Neural cell (in vitro differentiated cells): Measurements from ENCODE around the gene IDI2. TPM values are rescaled to one million over a fixed set of nuclear protein-coding genes. Genes with fewer than 3 reads are reported as not detected.

Experiments used
- H2AFZ ChIP-seq: fragments of 200-600, 300-800 bp; sonication (generic), shearing (Covaris generic); 2 replicates; pipeline ENCODE4 v1.6.0; 2014; ENCODE audit warnings: low read depth, mild to moderate bottlenecking, antibody characterized with exemption, low read length, moderate library complexity
- H3F3A ChIP-seq: fragments of 200-600 bp; shearing (Covaris generic); 2 replicates; pipeline ENCODE4 v1.6.1; 2016; ENCODE audit warnings: mild to moderate bottlenecking, moderate library complexity, mixed read lengths, antibody characterized with exemption, low read length; ENCODE audit not compliant: insufficient read depth, poor library complexity, severe bottlenecking
- H3K27ac ChIP-seq: fragments of 200-600, 300-800 bp; sonication (generic), shearing (Covaris generic); 2 replicates; pipeline ENCODE4 v1.5.1; 2014; ENCODE audit warnings: mild to moderate bottlenecking, low read length, moderate library complexity
- H3K27me3 ChIP-seq: fragments of 300-800, 200-600 bp; sonication (generic), shearing (Covaris generic); 2 replicates; pipeline ENCODE4 v1.6.0; 2014; ENCODE audit warnings: mild to moderate bottlenecking, low read depth, low read length, moderate library complexity; ENCODE audit not compliant: insufficient read depth
- H3K36me3 ChIP-seq: fragments of 300-800, 200-600 bp; sonication (generic), shearing (Covaris generic); 2 replicates; pipeline ENCODE4 v1.5.1; 2014; ENCODE audit warnings: mild to moderate bottlenecking, antibody characterized with exemption, low read length, moderate library complexity; ENCODE audit not compliant: insufficient read depth
- H3K4me2 ChIP-seq: fragments of 300-800, 200-600 bp; sonication (generic), shearing (Covaris generic); 2 replicates; pipeline ENCODE4 v1.6.0; 2014; ENCODE audit warnings: mild to moderate bottlenecking, low read length
- H3K4me3 ChIP-seq: fragments of 300-800, 200-600 bp; sonication (generic), shearing (Covaris generic); 2 replicates; pipeline ENCODE4 v1.5.1; 2014; ENCODE audit warnings: mild to moderate bottlenecking, low read length, moderate library complexity
- H3K79me2 ChIP-seq: fragments of 200-600 bp; shearing (Covaris generic); replicated peaks from 2 replicates; pipeline ENCODE4 v1.6.0; 2014; ENCODE audit warnings: mild to moderate bottlenecking, low read length, moderate library complexity; ENCODE audit not compliant: insufficient read depth
- H3K9ac ChIP-seq: fragments of 300-800, 200-600 bp; sonication (generic), shearing (Covaris generic); 2 replicates; pipeline ENCODE4 v1.6.1; 2016; ENCODE audit warnings: mild to moderate bottlenecking, low read length, mixed read lengths
- H3K9me2 ChIP-seq: fragments of 200-600 bp; shearing (Covaris generic); 2 replicates; pipeline ENCODE4 v1.6.1; 2016; ENCODE audit warnings: mild to moderate bottlenecking, low read length, mixed read lengths; ENCODE audit not compliant: insufficient read depth
- H3K9me3 ChIP-seq: fragments of 200-600, 300-800 bp; sonication (generic), shearing (Covaris generic); 2 replicates; pipeline ENCODE4 v1.6.1; 2016; ENCODE audit warnings: mild to moderate bottlenecking, mixed run types, low read length, moderate library complexity, mixed read lengths
- H4K20me1 ChIP-seq: fragments of 200-600 bp; shearing (Covaris generic); 2 replicates; pipeline ENCODE4 v1.6.1; 2016; ENCODE audit warnings: mild to moderate bottlenecking, mixed run types; ENCODE audit not compliant: insufficient read depth
- EP300 ChIP-seq: fragments of 450-650 bp; conservative IDR thresholded peaks from 2 replicates; pipeline ENCODE4 v1.6.1; 2014; ENCODE audit warnings: antibody characterized with exemption, mild to moderate bottlenecking, moderate library complexity; ENCODE audit not compliant: poor library complexity, severe bottlenecking
- EZH2 ChIP-seq: fragments of 200-600, 300-800 bp; shearing (Covaris generic), sonication (generic); IDR thresholded peaks from 2 replicates; pipeline ENCODE4 v1.6.1; 2014; ENCODE audit warnings: antibody characterized with exemption, low read length, borderline replicate concordance, mild to moderate bottlenecking; ENCODE audit not compliant: insufficient read depth, poor library complexity, severe bottlenecking
- MXI1 ChIP-seq: fragments of 450-650 bp; conservative IDR thresholded peaks from 2 replicates; pipeline ENCODE4 v1.6.1; 2014; ENCODE audit warnings: antibody characterized with exemption, mild to moderate bottlenecking; ENCODE audit not compliant: poor library complexity, severe bottlenecking
- POLR2AphosphoS5 ChIP-seq: IDR thresholded peaks from 2 replicates; pipeline ENCODE4 v1.6.1; 2012
- RAD21 ChIP-seq: fragments of 450-650 bp; conservative IDR thresholded peaks from 2 replicates; pipeline ENCODE4 v1.6.1; 2014; ENCODE audit warnings: antibody characterized with exemption, mild to moderate bottlenecking, moderate library complexity
- SMC3 ChIP-seq: fragments of 450-650 bp; conservative IDR thresholded peaks from 2 replicates; pipeline ENCODE4 v1.6.1; 2014; ENCODE audit warnings: antibody characterized with exemption, mild to moderate bottlenecking, moderate library complexity; ENCODE audit not compliant: poor library complexity
- TAF1 ChIP-seq: IDR thresholded peaks from 2 replicates; pipeline ENCODE4 v1.6.1; 2012; ENCODE audit warnings: low read depth
- polyA plus RNA-seq: library from polyadenylated mRNA; depleted of rRNA; stranded (reverse); fragments of >200 nt; gene quantifications from 2 replicates; pipeline ENCODE4 v1.2.3, GENCODE V29; 2014
- TF ChIP-seq, protein P1 (sequence below): fragments of 450-650 bp; IDR thresholded peaks from 2 replicates; pipeline ENCODE4 v1.5.1; 2014; ENCODE audit warnings: antibody characterized with exemption, mild to moderate bottlenecking, moderate library complexity; ENCODE audit not compliant: poor library complexity, severe bottlenecking
- TF ChIP-seq, protein P2 (sequence below): IDR thresholded peaks from 2 replicates; pipeline ENCODE4 v1.6.1; 2012; ENCODE audit warnings: borderline replicate concordance

The IDI2 gene
- polyA plus RNA-seq, 1 donor from 2014 or later = 0.24 TPM

DNA sequence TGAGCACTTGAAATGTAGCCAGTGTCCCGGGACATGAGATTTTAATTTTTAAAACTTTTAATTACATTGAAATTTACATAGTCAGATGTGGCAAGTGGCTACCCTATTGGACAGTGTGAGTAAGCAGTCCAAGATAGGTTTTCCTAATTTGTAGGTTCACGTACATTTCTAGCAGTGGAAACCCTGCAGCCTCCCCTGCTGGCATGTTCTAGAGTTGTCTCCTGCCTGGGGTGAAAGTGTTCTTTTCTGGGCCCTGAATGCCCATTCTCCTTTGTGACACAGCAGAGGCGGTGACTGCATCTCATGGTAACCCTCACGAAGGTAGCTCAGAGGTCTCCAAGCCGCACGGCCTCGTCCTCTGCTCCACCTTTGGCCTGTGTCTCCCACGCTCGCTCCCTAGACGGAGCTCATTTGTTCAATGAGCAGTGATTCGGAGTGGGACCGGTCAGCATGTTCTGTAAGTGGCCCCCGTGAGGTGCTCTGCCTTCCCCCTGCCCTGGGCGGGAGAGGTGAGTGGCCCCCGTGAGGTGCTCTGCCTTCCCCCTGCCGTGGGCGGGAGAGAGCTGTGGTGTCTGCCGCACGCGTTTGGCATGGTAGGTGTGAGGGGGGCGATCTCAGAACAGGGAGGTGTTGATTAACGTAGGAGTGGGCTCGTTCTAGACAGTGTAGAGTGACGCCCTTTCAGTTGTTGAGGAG is 48.5 kb upstream of the IDI2 start:
- Histone ChIP-seq H4K20me1 (no peaks in the 10 kb centered on the region), H3K27me3 (no peaks in the 10 kb centered on the region), H3K27ac (no peak overlapping the region), H3K36me3 (peaks cover 3% of the 10 kb centered on the region), H3K4me2 (no peak overlapping the region), H3K4me3 (no peak overlapping the region), H3K79me2 (no peaks in the 10 kb centered on the region), H2AFZ (no peak overlapping the region), H3K9me3 (no peaks in the 10 kb centered on the region), H3K9ac (no peak overlapping the region), H3K9me2 (no peaks in the 10 kb centered on the region), H3F3A (no peaks in the 10 kb centered on the region)
- no peak for TF ChIP-seq MXI1
- no peak for TF ChIP-seq POLR2AphosphoS5
- TF ChIP-seq RAD21 = no peak
- no peak for TF ChIP-seq SMC3
- TF ChIP-seq, protein P1, sequence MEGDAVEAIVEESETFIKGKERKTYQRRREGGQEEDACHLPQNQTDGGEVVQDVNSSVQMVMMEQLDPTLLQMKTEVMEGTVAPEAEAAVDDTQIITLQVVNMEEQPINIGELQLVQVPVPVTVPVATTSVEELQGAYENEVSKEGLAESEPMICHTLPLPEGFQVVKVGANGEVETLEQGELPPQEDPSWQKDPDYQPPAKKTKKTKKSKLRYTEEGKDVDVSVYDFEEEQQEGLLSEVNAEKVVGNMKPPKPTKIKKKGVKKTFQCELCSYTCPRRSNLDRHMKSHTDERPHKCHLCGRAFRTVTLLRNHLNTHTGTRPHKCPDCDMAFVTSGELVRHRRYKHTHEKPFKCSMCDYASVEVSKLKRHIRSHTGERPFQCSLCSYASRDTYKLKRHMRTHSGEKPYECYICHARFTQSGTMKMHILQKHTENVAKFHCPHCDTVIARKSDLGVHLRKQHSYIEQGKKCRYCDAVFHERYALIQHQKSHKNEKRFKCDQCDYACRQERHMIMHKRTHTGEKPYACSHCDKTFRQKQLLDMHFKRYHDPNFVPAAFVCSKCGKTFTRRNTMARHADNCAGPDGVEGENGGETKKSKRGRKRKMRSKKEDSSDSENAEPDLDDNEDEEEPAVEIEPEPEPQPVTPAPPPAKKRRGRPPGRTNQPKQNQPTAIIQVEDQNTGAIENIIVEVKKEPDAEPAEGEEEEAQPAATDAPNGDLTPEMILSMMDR = no peak
- TF ChIP-seq, protein P2, sequence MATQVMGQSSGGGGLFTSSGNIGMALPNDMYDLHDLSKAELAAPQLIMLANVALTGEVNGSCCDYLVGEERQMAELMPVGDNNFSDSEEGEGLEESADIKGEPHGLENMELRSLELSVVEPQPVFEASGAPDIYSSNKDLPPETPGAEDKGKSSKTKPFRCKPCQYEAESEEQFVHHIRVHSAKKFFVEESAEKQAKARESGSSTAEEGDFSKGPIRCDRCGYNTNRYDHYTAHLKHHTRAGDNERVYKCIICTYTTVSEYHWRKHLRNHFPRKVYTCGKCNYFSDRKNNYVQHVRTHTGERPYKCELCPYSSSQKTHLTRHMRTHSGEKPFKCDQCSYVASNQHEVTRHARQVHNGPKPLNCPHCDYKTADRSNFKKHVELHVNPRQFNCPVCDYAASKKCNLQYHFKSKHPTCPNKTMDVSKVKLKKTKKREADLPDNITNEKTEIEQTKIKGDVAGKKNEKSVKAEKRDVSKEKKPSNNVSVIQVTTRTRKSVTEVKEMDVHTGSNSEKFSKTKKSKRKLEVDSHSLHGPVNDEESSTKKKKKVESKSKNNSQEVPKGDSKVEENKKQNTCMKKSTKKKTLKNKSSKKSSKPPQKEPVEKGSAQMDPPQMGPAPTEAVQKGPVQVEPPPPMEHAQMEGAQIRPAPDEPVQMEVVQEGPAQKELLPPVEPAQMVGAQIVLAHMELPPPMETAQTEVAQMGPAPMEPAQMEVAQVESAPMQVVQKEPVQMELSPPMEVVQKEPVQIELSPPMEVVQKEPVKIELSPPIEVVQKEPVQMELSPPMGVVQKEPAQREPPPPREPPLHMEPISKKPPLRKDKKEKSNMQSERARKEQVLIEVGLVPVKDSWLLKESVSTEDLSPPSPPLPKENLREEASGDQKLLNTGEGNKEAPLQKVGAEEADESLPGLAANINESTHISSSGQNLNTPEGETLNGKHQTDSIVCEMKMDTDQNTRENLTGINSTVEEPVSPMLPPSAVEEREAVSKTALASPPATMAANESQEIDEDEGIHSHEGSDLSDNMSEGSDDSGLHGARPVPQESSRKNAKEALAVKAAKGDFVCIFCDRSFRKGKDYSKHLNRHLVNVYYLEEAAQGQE = no peak
- TF ChIP-seq EZH2 = no peak
- no peak for TF ChIP-seq EP300
- no peak for TF ChIP-seq TAF1

DNA sequence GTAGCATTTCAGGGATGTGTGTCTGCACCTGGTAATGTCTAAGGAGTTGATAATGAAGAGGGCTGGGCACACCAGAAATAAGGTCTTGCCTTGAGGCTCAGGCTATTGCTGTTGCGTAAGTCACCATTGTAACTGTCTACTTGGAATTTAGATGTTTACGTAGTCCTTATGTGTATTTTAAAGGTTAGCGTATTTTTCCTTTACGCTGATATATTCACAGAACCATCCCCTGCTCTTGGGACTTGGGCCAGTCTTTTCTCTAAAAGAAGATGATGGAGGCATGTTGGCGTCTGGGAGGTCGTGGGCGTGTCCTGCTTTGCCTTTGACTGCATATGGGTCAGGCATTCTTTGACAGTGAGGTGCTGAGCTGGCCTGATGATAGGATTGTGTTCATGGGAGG is 45.3 kb upstream of the IDI2 start:
- Histone ChIP-seq H3K36me3 (peaks cover 3% of the 10 kb centered on the region), H3K4me3 (no peak overlapping the region), H3K9ac (no peak overlapping the region), H3K4me2 (no peak overlapping the region), H2AFZ (no peak overlapping the region), H3F3A (no peaks in the 10 kb centered on the region), H4K20me1 (no peaks in the 10 kb centered on the region), H3K27me3 (no peaks in the 10 kb centered on the region), H3K27ac (no peak overlapping the region), H3K79me2 (no peaks in the 10 kb centered on the region), H3K9me2 (no peaks in the 10 kb centered on the region), H3K9me3 (no peaks in the 10 kb centered on the region)
- TF ChIP-seq EZH2 (no peak), SMC3 (no peak), POLR2AphosphoS5 (no peak), RAD21 (no peak), TAF1 (no peak), EP300 (no peak), MXI1 (no peak)
- TF ChIP-seq, protein P2 = no peak
- TF ChIP-seq, protein P1 = no peak
